ENCODE data around the gene R3HDM1.
"Not testable (repeated sequence)": the region's sequence is repeated elsewhere in the genome, so short reads cannot be mapped to it uniquely, and the experiment has no call there.

Gene R3HDM1

GRCh38 chr2:135581282-135581681 is 50.0 kb downstream of the R3HDM1 start:
- no peak for DNase-seq

DNA sequence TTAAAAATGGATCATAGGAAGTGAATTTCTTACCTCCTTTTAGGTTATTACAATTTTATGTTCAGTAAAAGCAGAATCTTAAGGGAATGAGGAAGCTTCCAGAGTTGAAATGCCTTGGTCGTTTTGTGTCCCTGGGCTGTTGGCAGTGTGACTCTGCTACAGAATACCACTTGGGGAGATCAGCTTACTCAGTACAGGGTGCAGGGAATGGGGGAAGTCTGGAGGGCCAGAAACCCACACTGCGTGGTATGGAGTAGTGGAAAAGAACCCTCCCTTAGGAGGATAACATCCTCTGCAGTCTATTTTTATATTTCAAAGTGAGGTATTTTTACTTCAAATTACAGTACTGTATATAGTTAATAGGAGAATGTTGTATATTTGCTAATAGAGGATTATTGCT is 51.1 kb downstream of the R3HDM1 start:
- no peak for DNase-seq

GRCh38 chr2:135585586-135585985 is 54.3 kb downstream of the R3HDM1 start:
- DNase-seq, result no peak

DNA sequence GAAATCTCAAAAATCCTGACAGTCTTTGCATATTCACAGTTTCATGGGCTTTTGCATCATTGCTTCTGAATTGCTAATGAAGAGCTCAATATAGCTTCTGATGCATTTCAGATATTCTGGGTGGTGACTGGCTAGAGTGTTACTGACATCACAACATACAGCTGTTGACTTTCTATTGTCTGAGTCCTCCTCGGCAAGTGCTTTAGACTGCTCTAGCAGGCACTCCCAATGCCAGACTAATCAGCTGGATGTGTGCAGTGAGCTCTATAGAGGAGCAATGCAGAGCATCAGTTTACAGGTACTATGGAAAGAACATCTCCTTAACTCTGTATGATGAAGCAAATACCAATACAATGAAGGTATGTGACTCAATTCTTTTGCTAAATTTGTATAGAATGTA is 54.9 kb downstream of the R3HDM1 start:
- DNase-seq, result no peak

- no peak for DNase-seq
These were observed 56.7 kb downstream of the R3HDM1 start for GRCh38 chr2:135587958-135588357.

GRCh38 chr2:135590619-135591260 is 59.5 kb downstream of the R3HDM1 start:
- no peak for DNase-seq

DNA sequence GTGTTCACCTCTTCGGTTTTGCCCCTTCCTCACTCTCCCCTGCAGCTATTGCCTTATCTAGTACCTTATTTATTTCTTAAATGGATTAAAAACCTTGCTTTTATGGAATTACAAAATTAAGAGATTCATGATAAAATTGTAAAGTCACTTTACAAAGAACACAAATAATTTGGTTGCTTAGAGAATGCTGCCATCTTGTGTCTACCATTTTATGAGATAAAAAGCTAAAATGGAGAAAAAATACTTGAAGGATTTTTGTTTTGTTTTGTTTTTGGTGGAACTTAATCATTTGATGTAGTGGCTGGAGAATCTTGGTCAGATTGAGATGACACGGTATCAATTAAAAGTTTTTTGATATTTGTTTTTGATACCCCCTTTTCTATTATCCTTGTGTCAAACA is 69.6 kb downstream of the R3HDM1 start:
- DNase-seq, result no peak

GRCh38 chr2:135603543-135603942 is 72.3 kb downstream of the R3HDM1 start:
- no peak for DNase-seq

GRCh38 chr2:135607561-135607960 is 76.3 kb downstream of the R3HDM1 start:
- DNase-seq, result no peak

DNA sequence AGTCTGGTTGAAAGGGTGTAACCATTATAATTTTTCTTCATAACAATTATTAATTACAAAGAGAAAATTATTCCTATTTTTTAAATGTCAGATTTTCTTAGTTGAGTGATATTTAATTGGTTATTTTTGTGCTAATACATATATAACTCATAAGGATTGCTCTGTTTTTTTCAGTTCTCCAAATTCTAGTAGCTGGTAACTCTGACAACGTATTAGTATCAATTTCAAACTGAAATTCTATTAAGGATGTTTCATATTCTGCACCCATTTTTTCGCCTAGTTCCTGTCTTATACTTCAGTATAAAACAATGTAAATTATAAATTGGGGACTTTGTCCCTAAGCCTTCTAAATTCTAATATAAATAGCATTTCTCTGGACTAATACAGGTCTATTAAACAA is 81.0 kb downstream of the R3HDM1 start:
- no peak for DNase-seq

- no peak for DNase-seq
These were observed 84.1 kb downstream of the R3HDM1 start for GRCh38 chr2:135615404-135615803.

DNA sequence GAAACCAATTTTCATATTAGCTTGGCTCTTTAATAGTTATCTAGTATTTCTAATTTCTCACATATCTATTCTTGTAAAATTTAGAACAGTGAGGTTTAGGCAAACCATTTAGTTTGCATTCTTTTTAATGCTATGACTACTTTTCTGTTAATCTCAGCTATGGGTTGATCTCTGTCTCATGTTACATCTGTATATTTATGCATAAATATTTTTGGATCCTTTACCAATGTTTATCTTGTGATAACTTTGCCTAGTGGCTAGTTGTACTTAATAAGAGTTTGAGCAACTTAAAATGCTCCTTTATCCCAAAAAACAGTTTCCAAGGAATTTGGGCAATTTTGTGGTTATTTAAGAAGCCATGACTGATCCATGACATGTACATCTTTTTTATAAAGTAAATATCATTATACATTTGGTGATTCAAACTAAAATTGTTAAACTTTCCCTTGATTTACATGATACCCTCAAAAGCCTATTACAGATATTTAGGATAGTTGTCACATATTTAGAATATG is 86.3 kb downstream of the R3HDM1 start:
- no peak for DNase-seq

GRCh38 chr2:135620198-135620597 is 88.9 kb downstream of the R3HDM1 start:
- DNase-seq, result no peak

DNA sequence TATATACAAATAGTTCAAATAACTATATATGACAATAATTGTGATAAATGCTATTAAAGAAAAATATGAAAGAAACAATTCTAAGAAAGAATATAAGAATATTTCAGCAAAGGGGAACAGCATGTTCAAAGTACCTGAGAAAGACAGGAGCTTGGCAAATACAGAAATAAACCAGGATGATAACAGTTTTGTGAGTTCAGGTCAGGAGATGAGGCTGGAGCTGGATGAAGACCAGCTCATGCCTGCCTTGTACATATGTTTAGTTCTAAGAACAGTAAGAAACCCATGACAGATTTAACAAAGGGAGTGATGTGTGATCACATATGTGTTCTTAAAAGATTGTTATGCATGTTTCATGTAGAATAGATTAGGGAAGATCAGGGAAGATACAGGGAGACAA is 98.2 kb downstream of the R3HDM1 start:
- no peak for DNase-seq

DNA sequence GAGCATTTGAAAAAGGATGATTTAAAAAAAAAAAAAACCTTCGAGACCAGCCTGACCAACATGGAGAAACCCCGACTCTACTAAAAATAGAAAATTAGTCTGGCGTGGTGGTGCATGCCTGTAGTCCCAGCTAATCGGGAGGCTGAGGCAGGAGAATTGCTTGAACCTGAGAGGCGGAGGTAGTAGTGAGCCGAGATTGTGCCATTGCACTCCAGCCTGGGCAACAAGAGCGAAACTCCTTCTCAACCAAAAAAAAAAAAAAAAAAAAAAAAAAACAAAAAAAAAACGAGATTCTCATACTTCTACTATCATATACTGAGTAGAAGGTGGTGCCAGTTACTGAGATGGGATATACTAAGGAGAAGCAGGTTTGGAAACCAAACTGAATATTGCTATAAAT is 98.8 kb downstream of the R3HDM1 start:
- not testable (repeated sequence) for DNase-seq

- no peak for DNase-seq
These were observed 99.2 kb downstream of the R3HDM1 start for GRCh38 chr2:135630488-135630887.

DNA sequence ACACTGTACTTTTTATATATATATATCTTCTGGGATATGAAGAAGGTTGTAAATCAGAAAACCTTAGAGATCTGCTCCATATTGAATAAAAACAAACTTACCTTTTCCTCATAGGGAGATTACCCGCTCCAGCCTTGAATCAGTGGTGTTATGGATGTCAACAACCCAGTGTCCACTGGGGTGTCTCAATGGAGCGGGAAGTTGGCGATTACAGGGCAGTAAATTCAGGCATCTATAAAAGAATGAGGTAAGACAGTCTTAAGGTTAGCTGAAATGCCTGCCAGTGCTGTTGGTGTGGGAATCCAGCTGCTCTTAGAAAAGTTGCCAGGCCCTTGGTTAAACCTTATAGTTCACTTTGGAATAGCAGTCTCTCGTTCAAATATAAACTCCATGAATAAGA is 102.3 kb downstream of the R3HDM1 start:
- DNase-seq, result no peak

GRCh38 chr2:135635212-135635835 is 104.0 kb downstream of the R3HDM1 start:
- no peak for DNase-seq

- no peak for DNase-seq
These were observed 105.7 kb downstream of the R3HDM1 start for GRCh38 chr2:135636982-135637381.

- no peak for DNase-seq
These were observed 106.3 kb downstream of the R3HDM1 start for GRCh38 chr2:135637456-135638087.

GRCh38 chr2:135638825-135639224 is 107.5 kb downstream of the R3HDM1 start:
- no peak for DNase-seq

- no peak for DNase-seq
These were observed 110.1 kb downstream of the R3HDM1 start for GRCh38 chr2:135641156-135642068.

Measured in effector CD4-positive, alpha-beta T cell (primary cell).